ENCODE measurements around the gene SUDS3. TPM values are rescaled to one million over a fixed set of nuclear protein-coding genes. Genes with fewer than 3 reads are reported as not detected.

Gene SUDS3
- total RNA-seq, 1 experiment from 2014 or later: 50.5 TPM

DNA sequence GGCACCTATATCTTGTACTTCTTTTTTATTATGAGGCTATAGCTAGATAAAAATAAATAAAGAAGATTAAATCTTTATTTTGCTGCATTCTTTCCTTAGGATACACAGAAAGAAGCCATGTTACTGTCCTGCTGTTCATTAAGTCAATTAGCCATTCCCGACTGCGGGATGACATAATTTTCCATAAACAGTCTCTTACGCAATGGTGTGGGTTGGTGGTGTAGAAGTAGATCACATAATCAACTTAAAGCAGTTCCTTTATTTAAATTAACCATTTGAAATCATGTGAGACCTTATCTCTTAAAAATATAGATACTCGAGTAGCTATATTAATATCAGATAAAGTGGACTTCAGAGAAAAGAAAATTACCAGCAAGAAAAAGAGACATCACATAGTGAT, 43.8 kb upstream of the SUDS3 start:
- Histone ChIP-seq H3K79me2 (ENCODE audit: insufficient read depth, low read length) (no peaks in the 10 kb centered on the region), H2BK20ac (ENCODE audit: low read depth, low read length, poor library complexity, severe bottlenecking) (no peak overlapping the region), H3K9me3 (ENCODE audit: control insufficient read depth, low read depth, low read length) (no peaks in the 10 kb centered on the region), H3K23ac (ENCODE audit: insufficient read length, low read depth, low read length) (no peak overlapping the region), H4K5ac (ENCODE audit: insufficient read length, low read depth, low read length) (no peak overlapping the region), H3K27ac (ENCODE audit: insufficient read length, low read depth, low read length) (no peak overlapping the region), H2AFZ (ENCODE audit: low read length) (no peak overlapping the region), H2BK12ac (ENCODE audit: insufficient read length, low read depth, low read length) (no peak overlapping the region), H4K20me1 (ENCODE audit: control insufficient read depth, insufficient read depth, insufficient read length) (no peaks in the 10 kb centered on the region), H3K23me2 (ENCODE audit: insufficient read length, low read depth, low read length, poor library complexity, severe bottlenecking) (no peaks in the 10 kb centered on the region), H3K9ac (ENCODE audit: extremely low read depth, insufficient read length, low read length) (no peak overlapping the region), H2BK5ac (ENCODE audit: insufficient read length, low read length) (no peak overlapping the region), H3T11ph (ENCODE audit: low read length) (no peak overlapping the region), H3K79me1 (ENCODE audit: insufficient read depth, low read depth, low read length, poor library complexity, severe bottlenecking) (no peaks in the 10 kb centered on the region), H4K8ac (replicated peaks; ENCODE audit: insufficient read length, low read depth, low read length) (no peak overlapping the region), H4K91ac (ENCODE audit: insufficient read length, low read depth, low read length) (no peak overlapping the region), H3K56ac (ENCODE audit: insufficient read length, low read depth, low read length) (no peak overlapping the region), H3K4me1 (ENCODE audit: insufficient read depth, low read length) (no peaks in the 10 kb centered on the region), H3K27me3 (ENCODE audit: insufficient read depth, low read length) (no peaks in the 10 kb centered on the region), H3K18ac (ENCODE audit: insufficient read length, low read depth, low read length) (no peak overlapping the region), H2AK5ac (ENCODE audit: insufficient read length, low read length) (no peak overlapping the region), H3K4ac (ENCODE audit: low read depth, low read length) (no peak overlapping the region), H2BK120ac (ENCODE audit: low read depth, low read length, poor library complexity, severe bottlenecking) (no peak overlapping the region), H3K4me2 (ENCODE audit: insufficient read depth, insufficient read length, low read length) (no peak overlapping the region), H2BK15ac (ENCODE audit: low read depth, low read length) (no peak overlapping the region), H3K14ac (ENCODE audit: insufficient read depth, low read length) (no peak overlapping the region)
- Mint-ChIP-seq H3K27ac (no peak overlapping the region), H3K9me3 (no peaks in the 10 kb centered on the region), H3K27me3 (ENCODE audit: low read depth) (no peaks in the 10 kb centered on the region), H3K4me1 (peaks cover 5 to 7% of the 10 kb centered on the region in 2 experiments; a peak in 2 of 4 replicates), H3K36me3 (ENCODE audit: insufficient read depth in 1 of 3, low read depth in 3 of 3) (no peaks in the 10 kb centered on the region), H3K4me3 (no peak overlapping the region)
- TF ChIP-seq, protein P1, sequence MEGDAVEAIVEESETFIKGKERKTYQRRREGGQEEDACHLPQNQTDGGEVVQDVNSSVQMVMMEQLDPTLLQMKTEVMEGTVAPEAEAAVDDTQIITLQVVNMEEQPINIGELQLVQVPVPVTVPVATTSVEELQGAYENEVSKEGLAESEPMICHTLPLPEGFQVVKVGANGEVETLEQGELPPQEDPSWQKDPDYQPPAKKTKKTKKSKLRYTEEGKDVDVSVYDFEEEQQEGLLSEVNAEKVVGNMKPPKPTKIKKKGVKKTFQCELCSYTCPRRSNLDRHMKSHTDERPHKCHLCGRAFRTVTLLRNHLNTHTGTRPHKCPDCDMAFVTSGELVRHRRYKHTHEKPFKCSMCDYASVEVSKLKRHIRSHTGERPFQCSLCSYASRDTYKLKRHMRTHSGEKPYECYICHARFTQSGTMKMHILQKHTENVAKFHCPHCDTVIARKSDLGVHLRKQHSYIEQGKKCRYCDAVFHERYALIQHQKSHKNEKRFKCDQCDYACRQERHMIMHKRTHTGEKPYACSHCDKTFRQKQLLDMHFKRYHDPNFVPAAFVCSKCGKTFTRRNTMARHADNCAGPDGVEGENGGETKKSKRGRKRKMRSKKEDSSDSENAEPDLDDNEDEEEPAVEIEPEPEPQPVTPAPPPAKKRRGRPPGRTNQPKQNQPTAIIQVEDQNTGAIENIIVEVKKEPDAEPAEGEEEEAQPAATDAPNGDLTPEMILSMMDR (conservative IDR thresholded peaks at IDR 0.05): no peak
- no peak for DNase-seq
- no CpG with 5 or more reads among the region's 4 CpGs for WGBS (ENCODE audit: extremely low coverage, insufficient read length, low lambda C conversion rate)
